H9 (cell line): ENCODE results near the gene CAMTA1. TPM values are rescaled to one million over a fixed set of nuclear protein-coding genes. Genes with fewer than 3 reads are reported as not detected.

Experiments used
- DNase-seq: peaks from one replicate; pipeline ENCODE4 v3.0.0-alpha.2; 2017
- H2AFZ ChIP-seq: one replicate; pipeline ENCODE4 v1.6.1; 2013; ENCODE audit warnings: mild to moderate bottlenecking, low read length, control low read depth, moderate library complexity
- H2AK5ac ChIP-seq: 2 replicates; pipeline ENCODE4 v1.6.1; 2013; ENCODE audit warnings: low read length, control low read depth, mixed read lengths; ENCODE audit not compliant: insufficient read length
- H2BK120ac ChIP-seq: one replicate; pipeline ENCODE4 v1.6.1; 2013; ENCODE audit warnings: low read depth, mild to moderate bottlenecking, low read length, control low read depth, inconsistent platforms; ENCODE audit not compliant: poor library complexity, severe bottlenecking
- H2BK12ac ChIP-seq: 2 replicates; pipeline ENCODE4 v1.6.1; 2013; ENCODE audit warnings: low read length, control low read depth, mixed read lengths, low read depth; ENCODE audit not compliant: insufficient read length
- H2BK15ac ChIP-seq: 2 replicates; pipeline ENCODE4 v1.6.1; 2013; ENCODE audit warnings: low read depth, low read length, control low read depth
- H2BK20ac ChIP-seq: one replicate; pipeline ENCODE4 v1.6.1; 2013; ENCODE audit warnings: low read depth, mild to moderate bottlenecking, low read length, control low read depth, inconsistent platforms; ENCODE audit not compliant: poor library complexity, severe bottlenecking
- H2BK5ac ChIP-seq: 2 replicates; pipeline ENCODE4 v1.6.1; 2013; ENCODE audit warnings: low read length, control low read depth, mixed read lengths; ENCODE audit not compliant: insufficient read length
- H3K14ac ChIP-seq: 2 replicates; pipeline ENCODE4 v1.6.1; 2013; ENCODE audit warnings: low read length, control low read depth; ENCODE audit not compliant: insufficient read depth
- H3K18ac ChIP-seq: 2 replicates; pipeline ENCODE4 v1.6.1; 2013; ENCODE audit warnings: low read depth, mild to moderate bottlenecking, mixed read lengths, low read length, control low read depth; ENCODE audit not compliant: insufficient read length
- H3K23ac ChIP-seq: 2 replicates; pipeline ENCODE4 v1.6.1; 2013; ENCODE audit warnings: low read length, control low read depth, mixed read lengths, low read depth; ENCODE audit not compliant: insufficient read length
- H3K23me2 ChIP-seq: 2 replicates; pipeline ENCODE4 v1.6.1; 2013; ENCODE audit warnings: low read depth, mild to moderate bottlenecking, mixed read lengths, low read length, control low read depth; ENCODE audit not compliant: insufficient read length, poor library complexity, severe bottlenecking
- H3K27ac ChIP-seq: 2 replicates; pipeline ENCODE4 v1.5.1; 2013; ENCODE audit warnings: low read length, control low read depth, mixed read lengths, low read depth; ENCODE audit not compliant: insufficient read length
- H3K27me3 ChIP-seq: 2 replicates; pipeline ENCODE4 v1.6.1; 2013; ENCODE audit warnings: low read length, control low read depth, inconsistent platforms; ENCODE audit not compliant: insufficient read depth
- H3K4ac ChIP-seq: 2 replicates; pipeline ENCODE4 v1.6.1; 2013; ENCODE audit warnings: low read depth, mild to moderate bottlenecking, control low read depth, inconsistent platforms, low read length, moderate library complexity
- H3K4me1 ChIP-seq: 2 replicates; pipeline ENCODE4 v1.6.1; 2013; ENCODE audit warnings: low read length, control low read depth, inconsistent platforms; ENCODE audit not compliant: insufficient read depth
- H3K4me2 ChIP-seq: 2 replicates; pipeline ENCODE4 v1.6.1; 2013; ENCODE audit warnings: low read length, control low read depth, mixed read lengths; ENCODE audit not compliant: insufficient read length, insufficient read depth
- H3K56ac ChIP-seq: 2 replicates; pipeline ENCODE4 v1.6.1; 2013; ENCODE audit warnings: low read depth, mild to moderate bottlenecking, mixed read lengths, low read length, control low read depth; ENCODE audit not compliant: insufficient read length
- H3K79me1 ChIP-seq: 2 replicates; pipeline ENCODE4 v1.6.1; 2013; ENCODE audit warnings: low read depth, mild to moderate bottlenecking, moderate library complexity, low read length, control low read depth, inconsistent platforms; ENCODE audit not compliant: insufficient read depth, poor library complexity, severe bottlenecking
- H3K79me2 ChIP-seq: 2 replicates; pipeline ENCODE4 v1.6.1; 2013; ENCODE audit warnings: low read length, control low read depth, inconsistent platforms; ENCODE audit not compliant: insufficient read depth
- H3K9ac ChIP-seq: 2 replicates; pipeline ENCODE4 v1.6.1; 2013; ENCODE audit warnings: low read length, control low read depth, mixed read lengths; ENCODE audit not compliant: insufficient read length; ENCODE audit errors: extremely low read depth
- H3K9me3 ChIP-seq: one replicate; pipeline ENCODE4 v1.6.1; 2013; ENCODE audit warnings: low read depth, low read length, inconsistent platforms; ENCODE audit not compliant: control insufficient read depth
- H3T11ph ChIP-seq: one replicate; pipeline ENCODE4 v1.6.1; 2013; ENCODE audit warnings: mild to moderate bottlenecking, low read length, control low read depth, inconsistent platforms
- H4K20me1 ChIP-seq: one replicate; pipeline ENCODE4 v1.6.1; 2013; ENCODE audit not compliant: control insufficient read depth, insufficient read length, insufficient read depth
- H4K5ac ChIP-seq: 2 replicates; pipeline ENCODE4 v1.6.1; 2013; ENCODE audit warnings: low read depth, mild to moderate bottlenecking, mixed read lengths, low read length, control low read depth; ENCODE audit not compliant: insufficient read length
- H4K8ac ChIP-seq: replicated peaks from 2 replicates; pipeline ENCODE4 v1.6.1; 2013; ENCODE audit warnings: low read length, control low read depth, mixed read lengths, low read depth; ENCODE audit not compliant: insufficient read length
- H4K91ac ChIP-seq: 2 replicates; pipeline ENCODE4 v1.6.1; 2013; ENCODE audit warnings: low read depth, mild to moderate bottlenecking, moderate library complexity, mixed read lengths, low read length, control low read depth; ENCODE audit not compliant: insufficient read length
- H3K27ac Mint-ChIP-seq, 3 experiments: 2 replicates in 2 of 3; 3 replicates in 1 of 3; pipeline ENCODE4 v1.8.0; 2020 to 2021; ENCODE audit warnings: mixed read lengths in 3 of 3, mild to moderate bottlenecking in 1 of 3, moderate library complexity in 1 of 3
- H3K27me3 Mint-ChIP-seq: 2 replicates; pipeline ENCODE4 v1.8.0; 2021; ENCODE audit warnings: low read depth, mild to moderate bottlenecking, moderate library complexity, mixed read lengths
- H3K36me3 Mint-ChIP-seq, 3 experiments: 2 replicates in 2 of 3; 3 replicates in 1 of 3; pipeline ENCODE4 v1.8.0; 2020 to 2021; ENCODE audit warnings: low read depth in 3 of 3, mixed read lengths in 3 of 3; ENCODE audit not compliant: insufficient read depth in 1 of 3
- H3K4me1 Mint-ChIP-seq, 2 experiments: 2 replicates each; pipeline ENCODE4 v1.8.0; 2020; ENCODE audit warnings: mixed read lengths in 2 of 2
- H3K4me3 Mint-ChIP-seq, 2 experiments: 2 replicates in 1 of 2; 3 replicates in 1 of 2; pipeline ENCODE4 v1.8.0; 2020 to 2021; ENCODE audit warnings: mild to moderate bottlenecking in 2 of 2, mixed read lengths in 2 of 2, moderate library complexity in 1 of 2
- H3K9me3 Mint-ChIP-seq, 2 experiments: 2 replicates in 1 of 2; 3 replicates in 1 of 2; pipeline ENCODE4 v1.8.0; 2020; ENCODE audit warnings: mild to moderate bottlenecking in 2 of 2, mixed read lengths in 2 of 2, moderate library complexity in 1 of 2
- CTCF ChIP-seq: fragments of 200-600 bp; sonication (generic); conservative IDR thresholded peaks from 3 replicates; pipeline ENCODE4 v1.8.0; 2021; ENCODE audit warnings: antibody characterized with exemption, mild to moderate bottlenecking
- WGBS: extraction: QIAGEN DNeasy Blood & Tissue Kit; methylation state at CpG from one replicate; pipeline ENCODE4 v1.1.7; 2013; ENCODE audit warnings: missing lambda C conversion rate, low lambda C conversion rate, mixed read lengths; ENCODE audit not compliant: insufficient read length; ENCODE audit errors: extremely low coverage; 5-methylcytosine and 5-hydroxymethylcytosine counted together
- total RNA-seq: library from RNA; stranded (reverse); gene quantifications from 2 replicates; pipeline ENCODE4 v1.2.1, GENCODE V29; 2021

Gene CAMTA1
- total RNA-seq, 1 experiment from 2014 or later: 115 TPM

GRCh38 chr1:6937048-6937447 is 151.8 kb downstream of the CAMTA1 start:
- peaks cover 0 to 3% of the 10 kb centered on the region in 2 experiments; a peak in 1 of 5 replicates for H3K9me3 Mint-ChIP-seq
- no peak overlapping the region for H4K8ac ChIP-seq
- no peak overlapping the region for H4K5ac ChIP-seq
- TF ChIP-seq CTCF: no peak
- H3K79me1 ChIP-seq: no peaks in the 10 kb centered on the region
- no peak overlapping the region for H2BK5ac ChIP-seq
- no peak overlapping the region for H3K23ac ChIP-seq
- H3K27me3 ChIP-seq: no peaks in the 10 kb centered on the region
- no peak overlapping the region for H2BK12ac ChIP-seq
- 100% methylated on average over 2 of the region's 3 CpGs for WGBS
- no peaks in the 10 kb centered on the region for H4K20me1 ChIP-seq
- DNase-seq: no peak
- H3K4me1 ChIP-seq: no peaks in the 10 kb centered on the region; the same call in 1 of the 2 replicates
- no peak overlapping the region for H3K18ac ChIP-seq
- no peaks in the 10 kb centered on the region; the same call in 1 of the 2 replicates for H3K27me3 Mint-ChIP-seq
- H3K14ac ChIP-seq: no peak overlapping the region
- no peak overlapping the region for H3K4me2 ChIP-seq
- no peak overlapping the region for H2AK5ac ChIP-seq
- peaks cover 0 to 5% of the 10 kb centered on the region in 2 experiments; a peak in 2 of 4 replicates for H3K4me1 Mint-ChIP-seq
- no peak overlapping the region for H2BK120ac ChIP-seq
- no peaks in the 10 kb centered on the region for H3K9me3 ChIP-seq
- no peak overlapping the region for H3K56ac ChIP-seq
- H3T11ph ChIP-seq: no peak overlapping the region
- H3K79me2 ChIP-seq: no peaks in the 10 kb centered on the region
- H3K27ac Mint-ChIP-seq: no peak overlapping the region
- H3K4me3 Mint-ChIP-seq: no peak overlapping the region
- no peak overlapping the region for H3K4ac ChIP-seq
- no peak overlapping the region for H2AFZ ChIP-seq
- H2BK15ac ChIP-seq: no peak overlapping the region
- no peaks in the 10 kb centered on the region; a peak in 2 of 7 replicates for H3K36me3 Mint-ChIP-seq
- no peaks in the 10 kb centered on the region for H3K23me2 ChIP-seq
- H2BK20ac ChIP-seq: no peak overlapping the region
- no peak overlapping the region for H4K91ac ChIP-seq
- no peak overlapping the region for H3K9ac ChIP-seq
- H3K27ac ChIP-seq: no peak overlapping the region
